ENCODE measurements around the gene MCCC1.

DNA sequence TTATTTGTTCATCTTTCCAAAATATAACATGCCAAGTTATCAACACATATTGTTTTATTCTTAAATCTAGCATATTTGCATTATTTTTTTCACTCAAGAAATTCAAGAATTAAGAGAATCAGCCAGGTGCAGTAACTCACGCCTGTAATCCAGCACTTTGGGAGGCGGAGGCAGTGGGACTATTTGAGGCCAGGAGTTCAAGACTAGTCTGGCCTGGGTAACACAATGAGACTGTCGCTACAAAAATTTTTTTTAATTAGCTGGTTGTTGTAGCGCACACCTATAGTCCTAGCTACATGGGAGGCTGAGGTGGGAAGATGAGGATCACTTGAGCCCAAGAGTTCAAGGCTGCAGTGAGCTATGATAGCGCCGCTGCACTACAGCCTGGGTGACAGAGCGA, 129.4 kb downstream of the MCCC1 start:
- TF ChIP-seq, protein P1, sequence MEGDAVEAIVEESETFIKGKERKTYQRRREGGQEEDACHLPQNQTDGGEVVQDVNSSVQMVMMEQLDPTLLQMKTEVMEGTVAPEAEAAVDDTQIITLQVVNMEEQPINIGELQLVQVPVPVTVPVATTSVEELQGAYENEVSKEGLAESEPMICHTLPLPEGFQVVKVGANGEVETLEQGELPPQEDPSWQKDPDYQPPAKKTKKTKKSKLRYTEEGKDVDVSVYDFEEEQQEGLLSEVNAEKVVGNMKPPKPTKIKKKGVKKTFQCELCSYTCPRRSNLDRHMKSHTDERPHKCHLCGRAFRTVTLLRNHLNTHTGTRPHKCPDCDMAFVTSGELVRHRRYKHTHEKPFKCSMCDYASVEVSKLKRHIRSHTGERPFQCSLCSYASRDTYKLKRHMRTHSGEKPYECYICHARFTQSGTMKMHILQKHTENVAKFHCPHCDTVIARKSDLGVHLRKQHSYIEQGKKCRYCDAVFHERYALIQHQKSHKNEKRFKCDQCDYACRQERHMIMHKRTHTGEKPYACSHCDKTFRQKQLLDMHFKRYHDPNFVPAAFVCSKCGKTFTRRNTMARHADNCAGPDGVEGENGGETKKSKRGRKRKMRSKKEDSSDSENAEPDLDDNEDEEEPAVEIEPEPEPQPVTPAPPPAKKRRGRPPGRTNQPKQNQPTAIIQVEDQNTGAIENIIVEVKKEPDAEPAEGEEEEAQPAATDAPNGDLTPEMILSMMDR (IDR thresholded peaks at IDR 0.05): no peak
- TF ChIP-seq POLR2A (IDR thresholded peaks at IDR 0.05) (no peak), POLR2AphosphoS5 (IDR thresholded peaks at IDR 0.05) (no peak), EP300 (IDR thresholded peaks at IDR 0.05) (no peak)

Measured in suprapubic skin (tissue), 4 donors.